Measurements from ENCODE around the gene ARHGEF18.
"Not testable (repeated sequence)": the region's sequence is repeated elsewhere in the genome, so short reads cannot be mapped to it uniquely, and the experiment has no call there.

Gene ARHGEF18

DNA sequence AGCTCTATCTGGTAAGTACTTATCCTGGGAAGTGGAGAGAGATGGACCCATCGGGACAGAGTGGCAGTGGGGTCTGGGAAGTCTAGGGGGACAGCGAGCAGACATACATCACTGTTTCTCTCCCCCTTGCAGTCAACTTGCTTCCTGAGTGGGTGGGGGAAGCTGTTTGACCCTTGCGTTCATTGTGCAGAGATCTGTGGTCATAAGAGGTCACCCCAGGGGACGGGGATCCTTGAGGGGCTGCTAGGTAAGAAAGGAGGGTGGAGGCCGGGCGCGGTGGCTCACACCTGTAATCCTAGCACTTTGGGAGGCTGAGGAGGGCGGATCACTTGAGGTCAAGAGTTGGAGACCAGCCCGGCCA, 474 bp downstream of the ARHGEF18 start:
- DNase-seq (ENCODE audit: low spot score): no peak

GRCh38 chr19:7349961-7350711, 1.4 kb downstream of the ARHGEF18 start:
- no peak for DNase-seq (ENCODE audit: low spot score)

- no peak for DNase-seq (ENCODE audit: low spot score)
Measured at GRCh38 chr19:7351861-7352260, 3.1 kb downstream of the ARHGEF18 start.

DNA sequence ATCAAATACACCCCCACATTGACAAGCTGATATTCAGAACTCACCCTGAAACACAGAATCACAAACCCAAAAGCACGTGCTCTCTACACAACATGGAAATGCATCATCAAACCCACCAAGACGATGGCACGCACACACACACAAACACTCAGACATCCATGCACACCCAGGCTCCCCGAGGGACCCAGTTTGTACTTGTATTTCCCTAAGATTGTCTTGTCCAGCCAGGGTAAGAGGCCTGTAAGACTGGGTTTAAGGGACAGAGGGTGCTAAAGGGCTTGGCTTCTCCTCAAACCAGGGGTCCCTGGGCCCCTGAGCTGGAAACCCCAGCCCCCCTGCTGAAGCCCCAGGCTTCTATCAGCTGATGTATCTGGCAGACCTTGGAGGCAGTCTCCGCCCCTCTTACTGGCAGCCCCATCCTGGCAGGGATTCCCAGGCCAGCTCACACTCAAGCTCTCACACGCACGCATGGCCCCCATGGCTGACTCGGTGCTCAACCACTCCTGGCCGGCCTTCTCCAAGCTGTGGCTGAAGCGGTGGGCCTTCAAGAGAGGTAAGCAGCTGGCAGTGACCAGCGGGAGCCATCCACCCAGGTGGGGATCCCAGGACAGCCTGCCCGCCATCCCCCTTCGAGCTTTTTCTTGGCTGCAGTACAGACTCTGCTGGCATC, 6.5 kb downstream of the ARHGEF18 start:
- no peak for DNase-seq (ENCODE audit: low spot score)

GRCh38 chr19:7355871-7356270, 7.1 kb downstream of the ARHGEF18 start:
- DNase-seq (ENCODE audit: low spot score): no peak

GRCh38 chr19:7356899-7357627, 8.3 kb downstream of the ARHGEF18 start:
- no peak for DNase-seq (ENCODE audit: low spot score)

GRCh38 chr19:7358102-7358597, 9.4 kb downstream of the ARHGEF18 start:
- no peak for DNase-seq (ENCODE audit: low spot score)

DNA sequence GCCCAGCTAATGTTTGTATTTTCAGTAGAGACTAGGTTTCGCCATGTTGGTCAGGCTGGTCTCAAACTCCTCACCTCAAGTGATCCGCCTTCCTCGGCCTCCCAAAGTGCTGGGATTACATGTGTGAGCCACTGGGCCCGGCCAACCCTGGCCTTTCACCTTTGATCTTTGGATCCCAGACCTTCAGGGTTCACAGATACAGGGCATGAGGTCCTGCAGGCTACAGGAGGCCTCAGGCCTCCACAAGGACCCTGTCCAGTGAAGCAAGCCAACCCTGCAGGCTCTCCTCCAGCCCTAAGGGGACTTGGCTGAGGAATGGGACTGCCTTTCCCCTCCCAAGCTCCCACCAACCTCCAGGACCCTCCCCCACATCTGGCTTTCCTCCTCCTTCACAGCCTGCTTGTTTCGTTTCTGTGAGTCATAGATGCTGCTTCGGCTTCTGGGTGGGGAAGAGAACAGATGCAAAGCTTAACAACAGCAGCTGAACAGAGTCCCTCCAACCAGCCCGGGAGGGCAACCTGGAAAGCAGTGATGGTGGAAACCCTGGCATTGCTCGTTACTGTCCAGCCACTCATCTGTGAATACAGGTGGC, 11.8 kb downstream of the ARHGEF18 start:
- no peak for DNase-seq (ENCODE audit: low spot score)

GRCh38 chr19:7363225-7363624, 14.5 kb downstream of the ARHGEF18 start:
- no peak for DNase-seq (ENCODE audit: low spot score)

DNA sequence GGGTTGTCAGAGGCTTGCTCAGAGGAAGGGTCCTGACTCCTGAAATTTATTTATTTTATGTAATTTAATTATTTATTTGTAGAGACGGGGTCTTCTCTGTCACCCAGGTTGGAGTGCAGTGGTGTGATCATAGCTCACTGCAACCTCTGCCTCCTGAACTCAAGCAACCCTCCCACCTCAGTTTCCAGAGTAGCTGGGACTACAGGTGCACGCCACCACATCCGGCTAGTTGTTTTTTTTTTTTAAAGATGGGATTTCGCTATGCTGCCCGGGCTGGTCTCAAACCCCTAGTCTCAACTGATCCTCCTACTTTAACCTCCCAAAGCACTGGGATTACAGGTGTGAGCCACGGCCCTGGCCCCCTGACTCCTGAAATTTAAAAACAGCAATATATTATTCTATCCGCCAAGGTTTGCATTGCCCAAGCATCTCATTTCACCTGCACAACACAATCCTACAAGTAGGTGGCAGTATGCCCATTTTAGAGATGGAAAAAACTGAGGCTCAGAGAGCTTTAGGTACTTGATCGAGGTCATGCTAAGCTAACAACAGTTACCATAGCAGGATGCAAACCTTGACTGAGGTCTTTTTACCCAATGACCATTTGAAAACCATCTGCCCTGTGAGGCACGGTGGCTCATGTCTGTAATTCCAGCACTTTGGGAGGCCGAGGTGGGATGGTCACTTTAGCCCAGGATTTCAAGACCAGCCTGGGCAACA, 18.1 kb downstream of the ARHGEF18 start:
- no peak for DNase-seq (ENCODE audit: low spot score)

- no peak for DNase-seq (ENCODE audit: low spot score)
Measured at GRCh38 chr19:7368456-7368855, 19.7 kb downstream of the ARHGEF18 start.

- DNase-seq (ENCODE audit: low spot score): not testable (repeated sequence)
Measured at GRCh38 chr19:7368866-7369265, 20.1 kb downstream of the ARHGEF18 start.

GRCh38 chr19:7370546-7370945, 21.8 kb downstream of the ARHGEF18 start:
- DNase-seq (ENCODE audit: low spot score): no peak

DNA sequence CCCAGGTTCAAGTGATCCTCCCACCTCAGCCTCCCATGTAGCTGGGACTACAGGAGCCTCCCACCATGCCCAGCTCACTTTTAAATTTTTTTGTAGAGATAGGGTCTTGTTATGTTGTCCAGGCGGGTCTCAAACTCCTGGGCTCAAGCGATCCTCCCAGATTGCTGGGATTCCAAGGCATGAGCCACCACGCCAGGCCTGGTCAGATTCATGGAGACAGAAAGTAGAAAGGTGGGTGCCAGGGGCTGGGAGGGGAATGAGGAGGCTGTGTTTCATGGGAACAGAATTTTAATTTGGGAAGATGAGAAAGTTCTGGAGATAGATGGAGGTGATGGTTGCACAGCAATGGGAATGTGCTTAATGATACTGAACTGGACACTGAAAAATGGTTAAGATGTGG, 22.3 kb downstream of the ARHGEF18 start:
- no peak for DNase-seq (ENCODE audit: low spot score)

- DNase-seq (ENCODE audit: low spot score): no peak
Measured at GRCh38 chr19:7372810-7373209, 24.1 kb downstream of the ARHGEF18 start.

DNA sequence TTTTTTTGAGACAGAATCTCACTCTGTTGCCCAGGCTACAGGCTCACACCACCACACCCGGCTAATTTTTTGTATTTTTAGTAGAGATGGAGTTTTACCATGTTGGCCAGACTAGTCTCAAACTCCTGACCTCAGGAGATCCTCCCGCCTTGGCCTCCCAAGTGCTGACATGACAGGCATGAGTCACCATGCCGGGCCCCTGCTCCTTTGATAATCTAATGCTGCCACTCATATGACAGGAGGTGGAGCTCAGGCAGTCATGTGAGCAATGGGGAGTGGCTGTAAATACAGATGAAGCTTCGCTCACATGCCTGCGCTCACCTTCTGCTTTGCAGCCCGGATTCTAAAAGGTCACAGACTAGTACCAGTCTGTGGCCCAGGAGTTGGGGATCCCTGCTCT, 25.1 kb downstream of the ARHGEF18 start:
- DNase-seq (ENCODE audit: low spot score): no peak

DNA sequence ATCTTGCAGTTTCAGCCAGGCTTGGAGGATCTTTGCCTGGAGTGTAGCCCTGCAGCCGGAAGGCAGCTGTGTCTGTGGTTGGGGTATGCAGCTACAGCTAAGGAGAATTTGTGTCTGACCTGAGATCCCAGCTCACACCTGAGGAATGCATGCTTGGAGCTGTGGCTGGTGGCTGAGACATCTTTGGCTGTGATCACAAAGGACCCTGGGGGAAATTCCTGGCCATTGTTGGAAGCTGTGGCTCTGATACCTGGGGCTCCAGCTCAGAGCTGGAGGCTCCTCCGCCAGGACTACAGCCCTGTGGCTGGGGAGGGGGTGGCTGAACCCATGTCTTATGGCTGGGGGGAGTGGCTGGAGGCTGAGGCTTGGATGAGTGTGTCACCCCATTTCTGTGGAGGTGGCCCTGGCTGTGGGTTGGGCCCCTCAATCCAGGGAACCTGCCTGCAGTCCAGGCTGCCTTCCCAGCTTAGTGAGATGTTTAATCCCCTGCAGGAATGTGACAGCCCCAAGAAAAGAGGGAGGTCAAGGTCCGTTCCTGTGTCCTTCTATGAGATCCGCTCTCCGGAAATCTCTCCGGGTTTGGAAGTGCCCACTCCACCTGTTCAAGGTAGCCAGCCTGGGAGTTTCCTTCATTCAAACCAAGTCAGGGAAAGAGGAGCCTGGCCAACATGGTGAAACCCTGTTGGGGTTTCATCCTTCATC, 27.6 kb downstream of the ARHGEF18 start:
- no peak for DNase-seq (ENCODE audit: low spot score)

DNA sequence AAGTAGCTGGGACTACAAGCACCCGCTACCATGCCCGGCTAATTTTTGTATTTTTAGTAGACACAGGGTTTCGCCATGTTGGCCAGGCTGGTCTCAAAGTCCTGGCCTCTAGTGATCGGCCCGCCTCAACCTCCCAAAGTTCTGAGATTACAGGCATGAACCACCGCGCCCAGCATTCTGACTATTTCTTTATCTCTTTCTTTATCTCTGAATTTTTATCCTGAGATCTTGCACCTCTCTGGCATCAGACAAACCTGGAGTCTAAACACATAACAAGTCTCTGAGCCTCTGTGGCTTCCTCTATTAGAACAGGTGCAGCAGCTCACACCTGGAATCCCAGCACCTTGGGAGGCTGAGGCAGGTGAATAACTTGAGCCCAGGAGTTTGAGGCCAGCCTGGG, 28.5 kb downstream of the ARHGEF18 start:
- DNase-seq (ENCODE audit: low spot score): no peak

DNA sequence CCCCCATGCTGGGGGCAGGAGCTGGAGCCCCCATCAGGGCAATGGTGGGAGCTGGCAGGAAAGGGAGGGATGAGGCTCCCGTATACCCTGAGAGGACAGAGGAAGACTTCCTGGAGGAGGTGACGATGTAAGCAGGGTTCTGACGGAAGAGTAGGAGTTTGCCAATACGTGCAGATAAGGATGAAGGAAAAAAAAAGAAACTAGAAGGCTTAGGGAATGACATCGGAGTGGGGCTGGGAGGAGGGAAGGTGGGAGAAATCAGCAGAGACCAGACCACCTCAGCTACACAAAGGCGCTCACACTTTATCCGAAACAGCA, 32.3 kb downstream of the ARHGEF18 start:
- no peak for DNase-seq (ENCODE audit: low spot score)

GRCh38 chr19:7382694-7383093, 34.0 kb downstream of the ARHGEF18 start:
- DNase-seq (ENCODE audit: low spot score): no peak

DNA sequence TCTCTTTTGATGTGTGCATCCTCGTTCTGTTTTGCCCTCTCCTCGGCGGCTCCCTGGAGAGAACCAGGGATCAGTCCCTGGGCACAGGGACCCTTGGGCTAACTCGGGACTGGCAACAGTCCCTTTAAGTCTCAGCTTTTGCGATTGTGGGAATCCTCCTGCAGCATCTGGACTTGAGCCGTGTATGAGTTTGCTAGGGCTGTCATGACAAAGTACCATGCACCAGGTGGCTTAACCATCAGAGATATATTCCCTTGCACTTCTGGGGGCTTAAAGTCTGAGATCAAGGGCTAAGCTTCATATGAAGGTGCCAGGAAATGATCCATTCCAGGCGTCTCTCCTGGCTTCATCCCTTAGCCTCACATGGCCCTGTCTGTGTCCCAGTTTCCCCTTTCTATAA, 34.5 kb downstream of the ARHGEF18 start:
- DNase-seq (ENCODE audit: low spot score): no peak

- no peak for DNase-seq (ENCODE audit: low spot score)
Measured at GRCh38 chr19:7385062-7385461, 36.3 kb downstream of the ARHGEF18 start.
